Peyer's patch (tissue), 4 donors: Measurements from ENCODE around the gene LDLRAP1. TPM values are rescaled to one million over a fixed set of nuclear protein-coding genes. Genes with fewer than 3 reads are reported as not detected.
A peak's percentile ranks its signal among the peaks of the same experiment; 100 is the strongest.

ENCODE experiments used
- DNase-seq, 3 donors: peaks; one replicate each; pipeline ENCODE4 v3.0.0-alpha.2; 2017 to 2019
- H3K27ac ChIP-seq, 4 donors: fragments of 200-600 bp; sonication (generic); one replicate each; pipeline ENCODE4 v1.5.1; 2016 to 2019
- H3K27me3 ChIP-seq, 2 donors: fragments of 200-600 bp; sonication (generic); one replicate each; pipeline ENCODE4 v1.5.1; 2019
- H3K36me3 ChIP-seq, 3 donors: fragments of 200-600 bp; sonication (generic); one replicate each; pipeline ENCODE4 v1.5.1; 2016 to 2019
- H3K4me1 ChIP-seq, 4 donors: fragments of 200-600 bp; sonication (generic); one replicate each; pipeline ENCODE4 v1.5.1; 2016 to 2019
- H3K4me3 ChIP-seq, 4 donors: fragments of 200-600 bp; sonication (generic); 1 replicate in 3 of 4; 2 replicates in 1 of 4; pipeline ENCODE4 v1.5.1; 2016 to 2019; ENCODE audit warnings: mild to moderate bottlenecking in 1 of 4
- H3K9me3 ChIP-seq, 4 donors: fragments of 200-600 bp; sonication (generic); one replicate each; pipeline ENCODE4 v1.5.1; 2016 to 2019; ENCODE audit warnings: mild to moderate bottlenecking in 1 of 4
- CTCF ChIP-seq, 6 experiments: fragments of 450-650 bp in 4 of 6; fragments of 200-600 bp in 2 of 6; sonication (generic) in 1 of 6; IDR thresholded peaks; one replicate each; pipeline ENCODE4 v1.5.1; 2017 to 2019; ENCODE audit warnings: antibody characterized with exemption in 6 of 6, mild to moderate bottlenecking in 3 of 6, moderate library complexity in 1 of 6
- POLR2A ChIP-seq, 2 donors: fragments of 450-650 bp; IDR thresholded peaks; one replicate each; pipeline ENCODE4 v1.5.1; 2017; ENCODE audit warnings: antibody characterized with exemption in 2 of 2, mild to moderate bottlenecking in 2 of 2, moderate library complexity in 2 of 2
- total RNA-seq, 4 donors: library from RNA; depleted of rRNA; stranded (reverse); fragments of >200 nt; gene quantifications; one replicate each; pipeline ENCODE4 v1.1.0, GENCODE V29; 2016

The LDLRAP1 gene
- total RNA-seq, 4 donors from 2014 or later = 20.1 to 24.5 (median 22.7) TPM

- TF ChIP-seq CTCF (IDR thresholded peaks at IDR 0.05) = no peak
- no peak for TF ChIP-seq POLR2A (IDR thresholded peaks at IDR 0.05)
- H3K4me3 ChIP-seq = peak overlapping the region in 1 of 4 donors; percentile 12
Measured at GRCh38 chr1:25573591-25573930, 30.2 kb downstream of the LDLRAP1 start.

GRCh38 chr1:25573961-25574360 is 30.6 kb downstream of the LDLRAP1 start:
- Histone ChIP-seq H3K36me3 (no peaks in the 10 kb centered on the region), H3K27ac (no peak overlapping the region), H3K9me3 (no peaks in the 10 kb centered on the region), H3K4me3 (no peak overlapping the region), H3K27me3 (no peaks in the 10 kb centered on the region), H3K4me1 (peaks cover 0 to 18% (median 6%) of the 10 kb centered on the region in 4 donors)
- peak in 1 of 3 donors; percentile 49 for DNase-seq
- no peak for TF ChIP-seq CTCF (IDR thresholded peaks at IDR 0.05)
- no peak for TF ChIP-seq POLR2A (IDR thresholded peaks at IDR 0.05)

More at GRCh38 chr1:25573591-25573930, 30.2 kb downstream of the LDLRAP1 start:
- Histone ChIP-seq H3K27me3 (no peaks in the 10 kb centered on the region), H3K27ac (no peak overlapping the region), H3K36me3 (no peaks in the 10 kb centered on the region), H3K9me3 (no peaks in the 10 kb centered on the region), H3K4me1 (peaks cover 0 to 22% (median 6%) of the 10 kb centered on the region in 4 donors)
- peak in 1 of 3 donors; percentile 56 for DNase-seq

GRCh38 chr1:25575191-25575590 is 31.8 kb downstream of the LDLRAP1 start:
- TF ChIP-seq POLR2A (IDR thresholded peaks at IDR 0.05) (no peak), CTCF (IDR thresholded peaks at IDR 0.05) (no peak)
- no peak overlapping the region for H3K4me3 ChIP-seq

GRCh38 chr1:25576459-25577133 is 33.2 kb downstream of the LDLRAP1 start:
- Histone ChIP-seq H3K4me1 (peaks cover 0 to 17% (median 6%) of the 10 kb centered on the region in 4 donors), H3K4me3 (no peak overlapping the region), H3K9me3 (no peaks in the 10 kb centered on the region), H3K27me3 (no peaks in the 10 kb centered on the region), H3K27ac (no peak overlapping the region), H3K36me3 (no peaks in the 10 kb centered on the region)
- TF ChIP-seq POLR2A (IDR thresholded peaks at IDR 0.05) (no peak), CTCF (IDR thresholded peaks at IDR 0.05) (no peak)
- DNase-seq = no peak

More at GRCh38 chr1:25575191-25575590, 31.8 kb downstream of the LDLRAP1 start:
- Histone ChIP-seq H3K4me1 (peaks cover 0 to 17% (median 6%) of the 10 kb centered on the region in 4 donors), H3K27ac (no peak overlapping the region), H3K9me3 (no peaks in the 10 kb centered on the region), H3K27me3 (no peaks in the 10 kb centered on the region), H3K36me3 (no peaks in the 10 kb centered on the region)
- no peak for DNase-seq

GRCh38 chr1:25577134-25577920 is 33.9 kb downstream of the LDLRAP1 start:
- peaks cover 0 to 17% (median 6%) of the 10 kb centered on the region in 4 donors for H3K4me1 ChIP-seq
- H3K36me3 ChIP-seq = no peaks in the 10 kb centered on the region
- no peaks in the 10 kb centered on the region for H3K27me3 ChIP-seq
- H3K4me3 ChIP-seq = no peak overlapping the region
- no peak for TF ChIP-seq CTCF (IDR thresholded peaks at IDR 0.05)
- no peak for TF ChIP-seq POLR2A (IDR thresholded peaks at IDR 0.05)
- no peak overlapping the region for H3K27ac ChIP-seq
- DNase-seq = no peak
- H3K9me3 ChIP-seq = no peaks in the 10 kb centered on the region
